Activated B cell treated with CpG ODN at 0.5 μM for 24 hours (primary cell): ENCODE measurements around the gene PHF2. TPM values are rescaled to one million over a fixed set of nuclear protein-coding genes. Genes with fewer than 3 reads are reported as not detected.

ENCODE experiments used
- ATAC-seq: fragments of 200-7000 bp; cut with Tn5 transposase; one replicate; pipeline ENCODE4 v1.10.0; 2021; ENCODE audit warnings: low read depth, mild to moderate bottlenecking, moderate library complexity
- CTCF ChIA-PET: fragments of 350-600 bp; sonication (Branson Sonifier 250); formaldehyde crosslinking; loops from one replicate; lab custom pipeline; 2021; ENCODE audit warnings: antibody characterized with exemption; lab: Charles Lee
- POLR2A ChIA-PET: fragments of 350-600 bp; sonication (Branson Sonifier 250); formaldehyde crosslinking; loops from one replicate; lab custom pipeline; 2021; ENCODE audit warnings: antibody characterized with exemption; lab: Charles Lee
- DNase-seq: peaks from one replicate; pipeline ENCODE4 v3.0.0; 2022
- H3K27ac Mint-ChIP-seq: one replicate; pipeline ENCODE4 v1.8.0; 2020; ENCODE audit warnings: mixed read lengths
- H3K27me3 Mint-ChIP-seq: one replicate; pipeline ENCODE4 v1.8.0; 2021; ENCODE audit warnings: mixed read lengths
- H3K36me3 Mint-ChIP-seq: one replicate; pipeline ENCODE4 v1.8.0; 2021; ENCODE audit warnings: low read depth, mixed read lengths
- H3K4me1 Mint-ChIP-seq: one replicate; pipeline ENCODE4 v1.8.0; 2021; ENCODE audit warnings: mixed read lengths
- H3K4me3 Mint-ChIP-seq: one replicate; pipeline ENCODE4 v1.8.0; 2020; ENCODE audit warnings: mild to moderate bottlenecking, mixed read lengths
- H3K9me3 Mint-ChIP-seq: one replicate; pipeline ENCODE4 v1.8.0; 2020; ENCODE audit warnings: mixed read lengths
- CTCF ChIP-seq: fragments of 200-600 bp; IDR thresholded peaks from one replicate; pipeline ENCODE4 v1.8.0; 2022; ENCODE audit warnings: antibody characterized with exemption, mild to moderate bottlenecking
- intact Hi-C: fragments of 100-400 bp; cut with micrococcal nuclease; formaldehyde crosslinking; loops from one replicate; pipeline ENCODE4 v1.15.1; 2024
- total RNA-seq: library from RNA; stranded (reverse); gene quantifications from 2 replicates; pipeline ENCODE4 v1.2.3, GENCODE V29; 2022

PHF2 gene
- total RNA-seq, 1 donor from 2014 or later, result 18.2 TPM

GRCh38 chr9:93558503-93558902 is 17.9 kb upstream of the PHF2 start:
- Mint-ChIP-seq H3K4me1 (no peaks in the 10 kb centered on the region), H3K27ac (no peak overlapping the region), H3K36me3 (peaks cover 84% of the 10 kb centered on the region), H3K27me3 (no peaks in the 10 kb centered on the region), H3K9me3 (no peaks in the 10 kb centered on the region), H3K4me3 (no peak overlapping the region)
- intact Hi-C loops, result no loop called here
- DNase-seq, result no peak
- ATAC-seq, result no peak
- TF ChIP-seq CTCF, result no peak
- POLR2A ChIA-PET, result no interaction called here
- CTCF ChIA-PET, result no interaction called here

GRCh38 chr9:93560991-93561390 is 15.4 kb upstream of the PHF2 start:
- Mint-ChIP-seq H3K27ac (no peak overlapping the region), H3K27me3 (no peaks in the 10 kb centered on the region), H3K36me3 (peaks cover 85% of the 10 kb centered on the region), H3K4me3 (no peak overlapping the region), H3K4me1 (peaks cover 8% of the 10 kb centered on the region), H3K9me3 (no peaks in the 10 kb centered on the region)
- POLR2A ChIA-PET, result interaction anchor here (0.6 kb wide), 1 partner anchor 23 kb away, joined by 5 read pairs; no protein-coding TSS in a partner anchor
- CTCF ChIA-PET, result no interaction called here
- intact Hi-C loops, result loop anchor here (10.0 kb wide), 1 partner anchor 426 kb away; the partner anchor contains the start of gene NINJ1
- no peak for ATAC-seq
- no peak for DNase-seq
- TF ChIP-seq CTCF, result no peak

GRCh38 chr9:93562157-93562556 is 14.2 kb upstream of the PHF2 start:
- ChIA-PET CTCF (no interaction called here), POLR2A (interaction anchor here (0.7 kb wide), 1 partner anchor 105 kb away, joined by 6 read pairs; no protein-coding TSS in a partner anchor)
- ATAC-seq, result no peak
- intact Hi-C loops, result loop anchor here (10.0 kb wide), 1 partner anchor 427 kb away; the partner anchor contains the start of gene NINJ1
- Mint-ChIP-seq H3K9me3 (no peaks in the 10 kb centered on the region), H3K4me3 (no peak overlapping the region), H3K27me3 (no peaks in the 10 kb centered on the region), H3K36me3 (peaks cover 75% of the 10 kb centered on the region), H3K27ac (no peak overlapping the region), H3K4me1 (peaks cover 17% of the 10 kb centered on the region)
- TF ChIP-seq CTCF, result no peak
- DNase-seq, result no peak

- no peaks in the 10 kb centered on the region for H3K27me3 Mint-ChIP-seq
- no peak overlapping the region for H3K27ac Mint-ChIP-seq
- DNase-seq, result no peak
- no peak overlapping the region for H3K4me3 Mint-ChIP-seq
- peaks cover 33% of the 10 kb centered on the region for H3K4me1 Mint-ChIP-seq
- POLR2A ChIA-PET, result interaction anchor here (3.2 kb wide), 1 partner anchor 113 kb away, joined by 38 read pairs; the partner anchor contains the start of genes FAM120A and FAM120AOS
- CTCF ChIA-PET, result interaction anchor here (2.1 kb wide), 2 partner anchors 13 to 101 kb away, joined by 6 read pairs; no protein-coding TSS in a partner anchor
- no peak for ATAC-seq
- no peak for TF ChIP-seq CTCF
- H3K36me3 Mint-ChIP-seq, result peaks cover 46% of the 10 kb centered on the region
- no peaks in the 10 kb centered on the region for H3K9me3 Mint-ChIP-seq
- intact Hi-C loops, result loop anchor here (5.0 to 10.0 kb wide), 3 partner anchors 253 to 688 kb away; partner anchors contain the start of genes NINJ1 and ZNF484
Measured at GRCh38 chr9:93565089-93565488, 11.3 kb upstream of the PHF2 start.

GRCh38 chr9:93566408-93567270 is 9.7 kb upstream of the PHF2 start:
- ATAC-seq (peak; percentile 98), DNase-seq (peak; percentile 100)
- no peaks in the 10 kb centered on the region for H3K9me3 Mint-ChIP-seq
- POLR2A ChIA-PET, result interaction anchor here (0.5 to 3.2 kb wide), 22 partner anchors 9 to 1275 kb away, joined by 3 to 38 read pairs (median 4); partner anchors contain the start of genes FAM120A, FAM120AOS, IPPK and NINJ1
- no peaks in the 10 kb centered on the region for H3K27me3 Mint-ChIP-seq
- H3K36me3 Mint-ChIP-seq, result peaks cover 38% of the 10 kb centered on the region
- peak; percentile 37 for TF ChIP-seq CTCF
- H3K4me1 Mint-ChIP-seq, result peaks cover 33% of the 10 kb centered on the region
- peak overlapping the region; percentile 86 for H3K4me3 Mint-ChIP-seq
- H3K27ac Mint-ChIP-seq, result peak overlapping the region; percentile 92
- CTCF ChIA-PET, result interaction anchor here (0.7 to 2.1 kb wide), 15 partner anchors 8 to 462 kb away, joined by 3 to 12 read pairs (median 5); partner anchors contain the start of genes FAM120AOS and PHF2
- intact Hi-C loops, result loop anchor here (1.0 to 10.0 kb wide), 13 partner anchors 9 to 1750 kb away; partner anchors contain the start of genes BICD2, FAM120AOS, FANCC and NINJ1
